ENCODE results near the gene RTN4RL1. TPM values are rescaled to one million over a fixed set of nuclear protein-coding genes. Genes with fewer than 3 reads are reported as not detected.

RTN4RL1 gene
- total RNA-seq, 3 donors from 2014 or later (not counting 1 experiment from before 2014, with no cell fraction given), result 0.15 to 0.23 TPM; not detected in 1

GRCh38 chr17:2060681-2061440, 35.7 kb upstream of the RTN4RL1 start:
- H3K4me1 Mint-ChIP-seq, result peaks cover 17 to 43% of the 10 kb centered on the region in 2 donors
- H3K36me3 Mint-ChIP-seq, result no peaks in the 10 kb centered on the region
- intact Hi-C loops (cut with micrococcal nuclease), result no loop called here
- H3K9me3 Mint-ChIP-seq, result no peaks in the 10 kb centered on the region
- no peak for DNase-seq
- peak overlapping the region; percentile 52 for H3K4me3 Mint-ChIP-seq
- Histone ChIP-seq H3K9me3 (ENCODE audit: control insufficient read depth, insufficient read depth, low read length) (no peaks in the 10 kb centered on the region), H3K27ac (ENCODE audit: low read length) (no peak overlapping the region), H3K4me1 (ENCODE audit: control insufficient read depth, insufficient read depth, low read length) (peaks cover 48% of the 10 kb centered on the region), H3K36me3 (ENCODE audit: control insufficient read depth, insufficient read depth, low read length) (peaks cover 18% of the 10 kb centered on the region), H3K27me3 (ENCODE audit: control insufficient read depth, insufficient read depth, low read length) (no peaks in the 10 kb centered on the region), H3K4me3 (ENCODE audit: low read length) (no peak overlapping the region)
- peak overlapping the region; percentile 52 to 80 for H3K27ac Mint-ChIP-seq
- ATAC-seq, result no peak
- no peak for TF ChIP-seq CTCF (IDR thresholded peaks at IDR 0.05)
- no peaks in the 10 kb centered on the region for H3K27me3 Mint-ChIP-seq (ENCODE audit: low read depth in 2 of 2)
- 87% methylated on average over 21 of the region's 21 CpGs for WGBS (ENCODE audit: insufficient coverage)

GRCh38 chr17:2060385-2060658, 35.2 kb upstream of the RTN4RL1 start:
- peak overlapping the region; percentile 52 to 80 for H3K27ac Mint-ChIP-seq
- TF ChIP-seq CTCF (IDR thresholded peaks at IDR 0.05), result no peak

GRCh38 chr17:2059547-2060384, 34.6 kb upstream of the RTN4RL1 start:
- no peaks in the 10 kb centered on the region for H3K27me3 ChIP-seq (ENCODE audit: control insufficient read depth, insufficient read depth, low read length)

More at GRCh38 chr17:2060385-2060658, 35.2 kb upstream of the RTN4RL1 start:
- Mint-ChIP-seq H3K27me3 (ENCODE audit: low read depth in 2 of 2) (no peaks in the 10 kb centered on the region), H3K36me3 (no peaks in the 10 kb centered on the region), H3K4me1 (peaks cover 17 to 42% of the 10 kb centered on the region in 2 donors), H3K9me3 (no peaks in the 10 kb centered on the region), H3K4me3 (peak overlapping the region; percentile 52)
- ATAC-seq (no peak), DNase-seq (no peak)
- Histone ChIP-seq H3K27me3 (ENCODE audit: control insufficient read depth, insufficient read depth, low read length) (no peaks in the 10 kb centered on the region), H3K4me3 (ENCODE audit: low read length) (no peak overlapping the region), H3K36me3 (ENCODE audit: control insufficient read depth, insufficient read depth, low read length) (peaks cover 12% of the 10 kb centered on the region), H3K27ac (ENCODE audit: low read length) (no peak overlapping the region), H3K9me3 (ENCODE audit: control insufficient read depth, insufficient read depth, low read length) (no peaks in the 10 kb centered on the region), H3K4me1 (ENCODE audit: control insufficient read depth, insufficient read depth, low read length) (peaks cover 46% of the 10 kb centered on the region)
- intact Hi-C loops (cut with micrococcal nuclease), result no loop called here
- whole genome bisulfite sequencing (ENCODE audit: insufficient coverage), result 95% methylated on average over 6 of the region's 6 CpGs

More at GRCh38 chr17:2059547-2060384, 34.6 kb upstream of the RTN4RL1 start:
- 75% methylated on average over 21 of the region's 21 CpGs for WGBS (ENCODE audit: insufficient coverage)
- Mint-ChIP-seq H3K4me3 (peak overlapping the region; percentile 82), H3K27me3 (ENCODE audit: low read depth in 2 of 2) (no peaks in the 10 kb centered on the region), H3K4me1 (peaks cover 14 to 38% of the 10 kb centered on the region in 2 donors), H3K9me3 (no peaks in the 10 kb centered on the region), H3K27ac (peak overlapping the region; percentile 79 to 80), H3K36me3 (no peaks in the 10 kb centered on the region)
- H3K4me3 ChIP-seq (ENCODE audit: low read length), result no peak overlapping the region
- TF ChIP-seq CTCF (IDR thresholded peaks at IDR 0.05), result no peak
- peaks cover 41% of the 10 kb centered on the region for H3K4me1 ChIP-seq (ENCODE audit: control insufficient read depth, insufficient read depth, low read length)
- no peak for DNase-seq
- H3K9me3 ChIP-seq (ENCODE audit: control insufficient read depth, insufficient read depth, low read length), result no peaks in the 10 kb centered on the region
- no peak overlapping the region for H3K27ac ChIP-seq (ENCODE audit: low read length)
- no peak for ATAC-seq
- intact Hi-C loops (cut with micrococcal nuclease), result no loop called here
- peaks cover 11% of the 10 kb centered on the region for H3K36me3 ChIP-seq (ENCODE audit: control insufficient read depth, insufficient read depth, low read length)

All from natural killer cell (primary cell).